ENCODE measurements around the gene PTPN6.

PTPN6 gene

GRCh38 chr12:6916426-6917200, 34.5 kb upstream of the PTPN6 start:
- DNase-seq (ENCODE audit: low read depth), result no peak
- TF ChIP-seq CTCF (IDR thresholded peaks at IDR 0.05; ENCODE audit: control insufficient read depth, extremely low read depth, insufficient read depth), result no peak

GRCh38 chr12:6917491-6918231, 33.5 kb upstream of the PTPN6 start:
- no peak for TF ChIP-seq CTCF (IDR thresholded peaks at IDR 0.05; ENCODE audit: control insufficient read depth, extremely low read depth, insufficient read depth)
- DNase-seq (ENCODE audit: low read depth), result no peak
- no peak overlapping the region for H3K4me3 ChIP-seq (ENCODE audit: low read depth, low read length)

More at GRCh38 chr12:6916426-6917200, 34.5 kb upstream of the PTPN6 start:
- no peak overlapping the region for H3K4me3 ChIP-seq (ENCODE audit: low read depth, low read length)

GRCh38 chr12:6919588-6919987, 31.6 kb upstream of the PTPN6 start:
- H3K4me3 ChIP-seq (ENCODE audit: low read depth, low read length), result no peak overlapping the region
- no peak for TF ChIP-seq CTCF (IDR thresholded peaks at IDR 0.05; ENCODE audit: control insufficient read depth, extremely low read depth, insufficient read depth)
- DNase-seq (ENCODE audit: low read depth), result no peak

GRCh38 chr12:6921539-6921938, 29.6 kb upstream of the PTPN6 start:
- no peak for TF ChIP-seq CTCF (IDR thresholded peaks at IDR 0.05; ENCODE audit: control insufficient read depth, extremely low read depth, insufficient read depth)
- no peak overlapping the region for H3K4me3 ChIP-seq (ENCODE audit: low read depth, low read length)
- no peak for DNase-seq (ENCODE audit: low read depth)

GRCh38 chr12:6921996-6922946, 28.9 kb upstream of the PTPN6 start:
- H3K4me3 ChIP-seq (ENCODE audit: low read depth, low read length), result no peak overlapping the region
- no peak for TF ChIP-seq CTCF (IDR thresholded peaks at IDR 0.05; ENCODE audit: control insufficient read depth, extremely low read depth, insufficient read depth)
- DNase-seq (ENCODE audit: low read depth), result no peak

GRCh38 chr12:6923003-6923732, 28.0 kb upstream of the PTPN6 start:
- H3K4me3 ChIP-seq (ENCODE audit: low read depth, low read length), result no peak overlapping the region
- no peak for TF ChIP-seq CTCF (IDR thresholded peaks at IDR 0.05; ENCODE audit: control insufficient read depth, extremely low read depth, insufficient read depth)
- DNase-seq (ENCODE audit: low read depth), result no peak

All from LNCaP clone FGC (cell line).